Central memory CD8-positive, alpha-beta T cell (primary cell): ENCODE measurements around the gene NUP210.

Experiments used
- ATAC-seq: fragments of 150-1000 bp; cut with Tn5 transposase; replicated peaks from 2 replicates; pipeline ENCODE4 v1.10.0; 2022; ENCODE audit warnings: mild to moderate bottlenecking, moderate FRiP score, moderate number of reproducible peaks; ENCODE audit not compliant: poor library complexity, severe bottlenecking; ENCODE audit errors: extremely low read depth
- DNase-seq, 2 donors: peaks; one replicate each; pipeline ENCODE4 v3.0.0; 2021; ENCODE audit warnings: low spot score in 2 of 2
- H3K27ac Mint-ChIP-seq: one replicate; pipeline ENCODE4 v1.8.0; 2022; ENCODE audit warnings: low read depth, mild to moderate bottlenecking, moderate library complexity, mixed read lengths
- H3K27me3 Mint-ChIP-seq: one replicate; pipeline ENCODE4 v1.8.0; 2022; ENCODE audit warnings: mixed read lengths
- H3K36me3 Mint-ChIP-seq: one replicate; pipeline ENCODE4 v1.8.0; 2022; ENCODE audit warnings: mild to moderate bottlenecking, moderate library complexity, mixed read lengths; ENCODE audit not compliant: insufficient read depth
- H3K4me1 Mint-ChIP-seq: one replicate; pipeline ENCODE4 v1.8.0; 2022; ENCODE audit warnings: mixed read lengths
- H3K4me3 Mint-ChIP-seq: one replicate; pipeline ENCODE4 v1.8.0; 2022; ENCODE audit warnings: mild to moderate bottlenecking, moderate library complexity, mixed read lengths
- H3K9me3 Mint-ChIP-seq: one replicate; pipeline ENCODE4 v1.8.0; 2022; ENCODE audit warnings: mixed read lengths

NUP210 gene

DNA sequence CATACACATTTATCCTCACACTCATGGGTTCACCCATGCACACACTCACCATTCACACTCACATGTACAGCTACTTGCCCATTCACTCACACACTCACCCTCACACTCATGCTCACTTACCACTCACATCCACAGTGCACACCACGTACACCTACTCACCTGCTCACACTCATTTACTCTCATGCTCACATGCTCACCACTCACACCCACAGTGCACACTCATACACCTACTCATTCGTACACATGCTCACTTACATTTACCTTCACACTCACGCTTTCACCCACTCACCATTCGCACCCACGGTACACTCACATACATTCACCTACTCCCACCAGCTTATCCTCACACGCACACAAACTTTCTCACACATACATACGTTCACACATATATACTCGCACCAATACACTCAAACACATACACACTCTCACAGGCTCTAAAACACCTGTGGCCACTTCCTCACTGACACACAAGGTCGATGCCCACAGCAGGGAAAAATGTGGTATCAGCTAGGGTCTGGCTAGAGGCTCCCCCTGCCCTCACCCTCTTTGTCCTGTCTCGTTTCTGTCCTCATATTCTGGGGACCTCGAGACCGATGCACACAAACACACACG lies 46.0 kb downstream of the NUP210 start:
- Mint-ChIP-seq H3K4me1 (peaks cover 12% of the 10 kb centered on the region), H3K27ac (no peak overlapping the region), H3K27me3 (no peaks in the 10 kb centered on the region), H3K36me3 (peaks cover 30% of the 10 kb centered on the region), H3K9me3 (no peaks in the 10 kb centered on the region), H3K4me3 (no peak overlapping the region)
- no peak for DNase-seq
- ATAC-seq: no peak

DNA sequence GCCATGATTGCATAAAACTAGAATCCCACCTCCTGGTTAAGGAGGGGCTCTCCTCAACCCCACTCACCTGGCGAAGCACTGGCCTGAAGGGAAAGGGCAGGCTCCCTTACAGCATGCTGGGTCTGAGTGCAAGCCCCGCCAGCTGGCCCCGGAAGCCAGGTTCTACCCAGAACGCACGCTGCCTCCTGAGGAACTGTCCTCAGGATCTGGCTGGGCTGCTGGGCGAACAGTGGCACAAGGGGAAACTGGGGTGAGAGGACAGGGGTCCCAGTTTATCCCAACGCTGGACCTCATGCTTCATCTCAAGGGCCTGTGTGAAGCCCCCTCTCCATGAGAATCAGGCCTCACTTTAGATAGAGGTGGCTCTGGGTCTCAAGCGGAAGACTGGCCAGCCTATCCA lies 47.5 kb downstream of the NUP210 start:
- Mint-ChIP-seq H3K4me1 (peaks cover 4% of the 10 kb centered on the region), H3K27ac (no peak overlapping the region), H3K4me3 (no peak overlapping the region), H3K36me3 (peaks cover 26% of the 10 kb centered on the region), H3K9me3 (no peaks in the 10 kb centered on the region), H3K27me3 (no peaks in the 10 kb centered on the region)
- ATAC-seq: no peak
- no peak for DNase-seq

DNA sequence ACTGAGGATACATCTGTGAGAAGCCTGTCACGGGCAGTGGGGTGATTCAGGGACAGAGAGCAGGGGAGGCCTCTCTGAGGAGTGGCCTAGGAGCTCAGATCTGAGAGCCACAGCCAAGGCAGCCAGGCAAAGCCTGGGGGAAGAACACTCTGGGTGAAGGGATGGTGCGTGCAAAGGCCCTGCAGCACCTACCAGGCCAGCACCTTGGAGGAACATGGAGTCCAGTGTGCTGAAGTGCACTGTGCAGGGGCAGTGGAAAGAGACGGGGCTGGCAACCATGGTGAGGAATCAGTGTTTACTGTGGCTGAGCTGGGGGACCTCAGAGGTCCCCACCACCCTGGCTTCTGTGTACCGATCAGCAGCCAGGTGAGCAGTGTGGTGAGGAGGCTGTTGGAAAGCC lies 48.0 kb downstream of the NUP210 start:
- peaks cover 26% of the 10 kb centered on the region for H3K36me3 Mint-ChIP-seq
- no peak for DNase-seq
- peak overlapping the region; percentile 42 for H3K27ac Mint-ChIP-seq
- no peaks in the 10 kb centered on the region for H3K27me3 Mint-ChIP-seq
- no peak for ATAC-seq
- peaks cover 4% of the 10 kb centered on the region for H3K4me1 Mint-ChIP-seq
- H3K9me3 Mint-ChIP-seq: no peaks in the 10 kb centered on the region
- no peak overlapping the region for H3K4me3 Mint-ChIP-seq

DNA sequence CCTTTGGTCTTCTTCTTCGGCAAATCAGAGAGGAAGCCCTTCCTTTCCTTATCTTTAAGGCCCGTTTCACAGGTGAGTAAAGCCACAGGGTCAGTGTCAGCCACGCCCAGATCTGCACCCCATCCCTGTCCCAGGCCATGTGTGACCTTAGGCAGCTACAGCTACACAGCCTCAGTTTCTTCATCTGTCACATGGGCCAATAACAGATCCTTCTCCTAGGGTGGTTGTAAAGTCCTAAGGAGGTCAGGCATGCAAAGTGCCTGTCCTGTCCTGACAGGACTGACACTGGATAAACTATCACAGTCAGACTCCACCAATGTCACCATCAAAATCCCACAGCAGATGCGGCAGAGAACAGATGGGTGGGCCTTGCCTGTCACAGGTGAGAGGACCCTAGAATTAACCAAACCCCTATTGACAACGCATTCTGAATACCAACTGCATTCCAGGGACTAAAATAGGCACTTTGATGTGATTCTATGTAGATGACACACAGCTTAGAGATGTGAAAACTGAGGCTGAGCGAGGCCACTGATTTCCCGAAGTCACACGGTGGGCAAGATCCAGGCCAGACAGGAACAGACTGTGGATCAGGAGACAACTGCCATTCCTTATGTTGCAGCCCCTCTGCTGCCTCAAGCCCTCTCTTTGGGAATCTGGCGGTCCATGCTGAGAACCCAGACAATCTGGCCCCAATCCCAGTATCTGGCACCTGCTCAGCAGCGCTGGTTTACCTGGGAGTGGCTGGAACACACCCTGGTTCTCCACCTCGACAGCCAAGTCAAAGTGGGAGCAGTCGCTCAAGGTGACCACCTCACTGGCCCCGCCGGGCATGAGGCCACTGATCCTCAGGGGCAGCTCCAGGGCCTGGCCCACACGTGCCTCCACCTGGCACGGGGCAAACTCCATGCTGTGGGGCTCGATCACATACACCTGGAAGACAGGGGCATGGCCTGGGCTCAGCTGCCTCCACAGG lies 48.7 kb downstream of the NUP210 start:
- Mint-ChIP-seq H3K27me3 (no peaks in the 10 kb centered on the region), H3K4me3 (no peak overlapping the region), H3K9me3 (no peaks in the 10 kb centered on the region), H3K4me1 (peaks cover 4% of the 10 kb centered on the region), H3K27ac (peak overlapping the region; percentile 42), H3K36me3 (peaks cover 26% of the 10 kb centered on the region)
- no peak for ATAC-seq
- DNase-seq: no peak

DNA sequence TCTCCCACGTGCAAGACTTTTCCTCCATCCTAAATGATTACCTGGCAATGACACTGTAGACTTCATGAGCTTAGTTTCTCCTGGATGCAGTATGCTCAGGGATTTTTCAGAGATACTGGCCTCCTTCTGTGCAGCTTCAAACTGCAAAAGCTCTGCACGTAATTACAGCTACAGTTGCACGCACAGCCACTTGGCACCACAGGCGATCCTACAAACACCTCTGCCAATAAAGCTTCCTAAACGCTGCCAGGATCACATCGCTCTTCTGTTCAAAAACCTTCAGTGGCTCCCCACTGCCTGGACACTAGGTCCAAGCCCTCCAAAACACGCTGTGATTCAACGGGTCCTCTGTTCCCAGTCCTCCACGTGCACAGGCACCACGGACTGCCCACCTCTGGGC lies 49.5 kb downstream of the NUP210 start:
- no peak for ATAC-seq
- H3K27me3 Mint-ChIP-seq: no peaks in the 10 kb centered on the region
- peaks cover 28% of the 10 kb centered on the region for H3K36me3 Mint-ChIP-seq
- no peaks in the 10 kb centered on the region for H3K9me3 Mint-ChIP-seq
- H3K4me3 Mint-ChIP-seq: no peak overlapping the region
- no peak for DNase-seq
- peaks cover 4% of the 10 kb centered on the region for H3K4me1 Mint-ChIP-seq
- no peak overlapping the region for H3K27ac Mint-ChIP-seq

DNA sequence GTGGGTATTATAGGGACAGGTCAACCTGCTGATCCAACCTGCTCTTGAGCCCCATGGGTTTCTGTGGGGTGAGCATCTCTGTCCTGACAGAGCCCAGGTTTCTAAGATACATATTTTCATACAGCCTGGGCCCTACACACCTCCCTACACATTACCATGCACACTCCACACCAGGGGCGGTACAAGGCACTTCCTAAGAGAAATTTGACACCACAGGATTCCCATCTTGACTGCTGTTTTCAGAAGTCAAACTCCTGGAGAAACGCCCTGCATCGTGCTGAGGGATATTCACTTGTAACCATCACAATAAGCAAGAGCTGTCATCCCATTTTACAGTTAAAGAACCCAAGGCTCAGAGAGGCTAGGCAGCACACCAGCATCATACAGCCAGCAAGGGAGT lies 50.1 kb downstream of the NUP210 start:
- Mint-ChIP-seq H3K4me3 (no peak overlapping the region), H3K9me3 (no peaks in the 10 kb centered on the region), H3K27me3 (no peaks in the 10 kb centered on the region), H3K4me1 (peaks cover 4% of the 10 kb centered on the region), H3K36me3 (peaks cover 30% of the 10 kb centered on the region), H3K27ac (no peak overlapping the region)
- ATAC-seq: no peak
- no peak for DNase-seq

DNA sequence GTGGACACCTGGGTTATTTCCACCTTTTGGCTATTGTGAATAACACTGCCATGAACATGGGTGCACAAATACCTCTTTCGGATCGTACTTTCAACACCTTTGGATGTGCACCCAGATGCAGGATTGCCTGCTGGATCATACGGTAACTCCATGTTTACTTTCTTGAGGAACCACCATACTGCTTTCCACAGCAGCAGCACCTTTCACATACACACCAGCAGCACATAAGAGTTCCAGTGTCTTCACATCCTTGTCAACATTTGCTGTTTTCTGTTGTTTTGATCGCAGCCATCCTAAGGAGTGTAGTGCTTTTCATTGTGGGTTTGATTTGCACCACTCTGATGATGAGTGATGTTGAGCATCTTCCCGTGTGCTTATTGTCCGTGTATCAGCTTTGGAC lies 51.3 kb downstream of the NUP210 start:
- Mint-ChIP-seq H3K4me1 (peaks cover 4% of the 10 kb centered on the region), H3K4me3 (no peak overlapping the region), H3K36me3 (peaks cover 35% of the 10 kb centered on the region), H3K9me3 (no peaks in the 10 kb centered on the region), H3K27ac (no peak overlapping the region), H3K27me3 (no peaks in the 10 kb centered on the region)
- DNase-seq (no peak), ATAC-seq (no peak)

DNA sequence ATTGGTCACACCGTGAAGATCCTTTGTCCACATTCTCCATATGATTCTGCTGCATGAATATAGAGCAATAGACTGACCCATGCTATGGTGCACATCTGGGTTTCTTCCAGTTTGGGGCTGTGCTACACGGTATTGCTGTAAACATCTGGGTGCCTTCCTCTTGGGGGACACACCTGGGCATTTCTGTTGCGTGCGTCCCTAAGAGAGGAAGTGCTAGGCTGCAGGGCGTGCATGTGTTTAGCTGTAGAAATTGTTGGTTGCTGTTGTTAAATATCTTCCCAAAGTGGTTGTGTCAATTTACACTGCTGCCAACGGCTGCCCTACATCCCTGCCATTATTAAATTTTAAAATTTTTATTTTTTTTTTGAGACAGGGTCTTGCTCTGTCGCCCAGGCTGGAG lies 52.4 kb downstream of the NUP210 start:
- no peaks in the 10 kb centered on the region for H3K27me3 Mint-ChIP-seq
- no peak overlapping the region for H3K27ac Mint-ChIP-seq
- no peak for ATAC-seq
- no peak for DNase-seq
- peaks cover 4% of the 10 kb centered on the region for H3K4me1 Mint-ChIP-seq
- peaks cover 32% of the 10 kb centered on the region for H3K36me3 Mint-ChIP-seq
- no peaks in the 10 kb centered on the region for H3K9me3 Mint-ChIP-seq
- no peak overlapping the region for H3K4me3 Mint-ChIP-seq

DNA sequence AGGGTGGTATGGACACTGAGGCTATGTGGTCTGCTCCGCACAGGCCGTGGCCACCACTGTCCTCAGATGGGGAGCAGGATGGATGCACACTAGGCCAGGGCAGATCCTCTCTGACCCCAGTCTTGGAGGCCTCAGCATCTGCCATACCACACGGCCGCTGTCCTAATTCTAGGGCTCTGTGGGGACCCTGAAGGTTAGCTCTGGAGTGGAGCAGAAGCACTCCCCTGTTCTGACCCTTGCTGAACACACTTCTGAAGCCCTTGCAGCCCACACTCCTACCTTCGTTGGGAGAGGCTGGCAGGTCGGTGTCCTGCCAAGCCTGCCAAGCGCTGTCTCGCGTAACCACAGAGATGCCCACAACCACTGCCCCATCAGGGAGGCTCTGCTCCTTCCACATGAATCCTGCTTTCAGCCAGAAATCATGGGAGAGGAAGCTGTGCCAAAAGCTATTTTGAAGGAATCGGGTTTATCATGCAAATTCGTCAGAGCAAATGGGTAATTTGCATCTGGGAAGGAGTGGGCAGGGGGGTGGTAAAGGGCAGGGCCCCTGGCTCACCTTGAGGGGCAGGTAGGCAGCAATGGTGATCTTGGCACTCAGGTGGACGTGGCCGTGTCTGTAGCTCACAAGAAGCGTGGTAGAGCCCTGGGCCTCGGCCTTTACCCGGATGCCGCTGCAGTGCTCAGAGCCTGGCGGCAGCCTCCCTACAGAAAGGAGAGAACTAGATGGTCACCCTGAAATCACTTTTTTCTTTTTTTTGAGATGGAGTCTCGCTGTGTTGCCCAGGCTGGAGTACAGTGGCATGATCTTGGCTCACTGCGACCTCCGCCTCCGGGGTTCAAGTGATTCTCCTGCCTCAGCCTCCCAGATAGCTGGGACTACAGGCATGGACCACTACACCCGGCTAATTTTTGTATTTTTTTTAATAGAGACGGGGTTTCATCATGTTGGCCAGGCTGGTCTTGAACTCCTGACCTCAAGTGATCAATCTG lies 54.4 kb downstream of the NUP210 start:
- DNase-seq (no peak), ATAC-seq (no peak)
- Mint-ChIP-seq H3K36me3 (peaks cover 34% of the 10 kb centered on the region), H3K27me3 (no peaks in the 10 kb centered on the region), H3K9me3 (no peaks in the 10 kb centered on the region), H3K4me1 (no peaks in the 10 kb centered on the region), H3K27ac (peak overlapping the region; percentile 46), H3K4me3 (no peak overlapping the region)

DNA sequence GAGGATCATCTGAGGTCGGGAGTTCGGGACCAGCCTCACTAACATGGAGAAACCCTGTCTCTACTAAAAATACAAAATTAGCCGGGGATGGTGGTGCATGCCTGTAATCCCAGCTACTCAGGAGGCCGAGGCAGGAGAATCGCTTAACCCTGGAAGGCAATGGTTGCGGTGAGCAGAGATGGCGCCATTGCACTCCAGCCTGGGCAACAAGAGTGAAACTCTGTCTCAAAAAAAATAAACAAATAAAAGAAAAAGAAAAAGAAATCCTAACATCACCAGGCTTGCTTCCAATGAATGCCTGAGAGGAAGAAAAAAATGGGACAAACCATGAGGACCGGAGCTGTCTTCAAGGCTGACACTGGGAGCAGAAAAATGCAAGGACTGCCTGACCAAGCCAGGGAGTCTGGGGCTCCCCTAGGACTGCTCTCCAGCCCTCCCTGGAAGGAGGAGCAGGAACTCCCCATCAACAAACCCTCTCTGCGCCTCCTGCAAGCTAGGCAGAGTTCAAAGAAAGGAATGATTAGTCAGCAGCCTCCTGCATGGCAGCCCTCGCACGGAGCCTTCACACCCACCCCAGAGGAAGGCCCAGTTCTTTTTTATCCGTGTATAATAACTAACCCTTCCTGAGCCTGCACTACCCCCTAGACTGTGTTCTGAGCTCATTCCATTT lies 55.4 kb downstream of the NUP210 start:
- no peak for DNase-seq
- no peaks in the 10 kb centered on the region for H3K27me3 Mint-ChIP-seq
- H3K4me1 Mint-ChIP-seq: no peaks in the 10 kb centered on the region
- H3K27ac Mint-ChIP-seq: no peak overlapping the region
- peaks cover 37% of the 10 kb centered on the region for H3K36me3 Mint-ChIP-seq
- H3K9me3 Mint-ChIP-seq: no peaks in the 10 kb centered on the region
- H3K4me3 Mint-ChIP-seq: no peak overlapping the region
- ATAC-seq: no peak

DNA sequence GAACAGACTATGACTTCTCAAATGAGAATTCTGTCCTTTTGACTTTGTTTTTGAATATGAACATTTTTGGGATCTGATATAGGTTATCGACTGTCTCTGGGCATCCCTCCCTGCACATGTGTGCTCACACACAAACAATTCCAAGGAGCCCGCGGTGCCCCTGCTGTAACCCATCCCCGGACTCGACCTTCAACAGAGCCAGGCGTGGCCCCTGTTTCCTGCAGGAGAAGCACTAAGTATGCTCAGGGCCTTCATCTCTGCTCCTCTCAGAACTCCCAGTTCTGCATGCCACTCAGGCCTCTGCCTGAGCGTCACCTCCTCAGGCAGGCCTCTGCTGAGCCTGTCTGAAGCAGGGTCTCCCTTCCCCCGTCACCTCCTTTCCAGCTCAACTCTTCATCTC lies 57.6 kb downstream of the NUP210 start:
- Mint-ChIP-seq H3K4me3 (no peak overlapping the region), H3K27ac (no peak overlapping the region), H3K4me1 (peaks cover 3% of the 10 kb centered on the region), H3K27me3 (no peaks in the 10 kb centered on the region), H3K36me3 (peaks cover 43% of the 10 kb centered on the region), H3K9me3 (no peaks in the 10 kb centered on the region)
- ATAC-seq (no peak), DNase-seq (no peak)

DNA sequence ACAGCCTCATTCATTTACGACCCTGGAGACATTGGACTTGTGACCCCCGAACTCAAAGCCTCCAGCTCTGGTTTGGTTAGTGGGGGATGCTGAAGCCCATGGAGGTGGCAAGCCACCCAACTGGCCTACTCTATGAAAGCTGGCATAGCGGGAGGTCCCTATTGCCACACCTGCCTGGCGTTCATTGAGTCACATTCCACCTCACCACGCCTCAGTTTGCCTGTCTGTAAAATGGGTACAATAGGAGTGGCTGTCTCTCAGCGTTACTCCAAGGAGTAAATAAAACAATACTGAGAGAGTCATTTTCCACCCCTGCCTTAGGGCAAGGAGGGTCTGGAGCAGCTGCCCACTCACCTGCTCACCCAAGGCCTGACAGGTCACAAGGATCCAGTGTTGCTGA lies 60.2 kb downstream of the NUP210 start:
- Mint-ChIP-seq H3K9me3 (no peaks in the 10 kb centered on the region), H3K4me1 (peaks cover 9% of the 10 kb centered on the region), H3K4me3 (no peak overlapping the region), H3K27ac (no peak overlapping the region), H3K36me3 (peaks cover 49% of the 10 kb centered on the region), H3K27me3 (no peaks in the 10 kb centered on the region)
- DNase-seq: no peak
- ATAC-seq: no peak
